NCI-H1092 treated with DMSO at 0.1 percent for 48 hours (cell line): ENCODE measurements around the gene CXCL10.

Experiments used
- DNase-seq: peaks from one replicate; lab custom pipeline; 2025; lab: John Stamatoyannopoulos, UW

Gene CXCL10

GRCh38 chr4:75992462-75992861 is 30.8 kb downstream of the CXCL10 start:
- no peak for DNase-seq

GRCh38 chr4:75989846-75990528 is 33.3 kb downstream of the CXCL10 start:
- no peak for DNase-seq

GRCh38 chr4:75985116-75985515 is 38.2 kb downstream of the CXCL10 start:
- DNase-seq: no peak

GRCh38 chr4:75980576-75980975 is 42.7 kb downstream of the CXCL10 start:
- no peak for DNase-seq

GRCh38 chr4:75976177-75976576 is 47.1 kb downstream of the CXCL10 start:
- DNase-seq: no peak

GRCh38 chr4:75973766-75974165 is 49.5 kb downstream of the CXCL10 start:
- DNase-seq: no peak
